Stimulated activated naive B cell treated with anti-CD40 and anti-IgM and Interleukin-4, amounts not matched to agents 10 μg/mL and 1 μg/mL and 100 μg/mL, for 72 hours (primary cell): ENCODE results near the gene MRPL20.

Experiments
- ATAC-seq, 2 donors: fragments of 150-1000 bp; cut with Tn5 transposase; replicated peaks; 2 replicates each; pipeline ENCODE4 v1.10.0; 2021; ENCODE audit warnings: moderate library complexity in 1 of 2
- DNase-seq: peaks from one replicate; pipeline ENCODE4 v3.0.0; 2021
- H3K27ac Mint-ChIP-seq: one replicate; pipeline ENCODE4 v1.8.0; 2022; ENCODE audit warnings: mild to moderate bottlenecking, mixed read lengths
- H3K27me3 Mint-ChIP-seq, 2 donors: one replicate each; pipeline ENCODE4 v1.8.0; 2022; ENCODE audit warnings: mixed read lengths in 2 of 2
- H3K36me3 Mint-ChIP-seq, 2 donors: one replicate each; pipeline ENCODE4 v1.8.0; 2022; ENCODE audit warnings: mixed read lengths in 2 of 2, mild to moderate bottlenecking in 1 of 2
- H3K4me1 Mint-ChIP-seq, 2 donors: one replicate each; pipeline ENCODE4 v1.8.0; 2022; ENCODE audit warnings: mixed read lengths in 2 of 2, mild to moderate bottlenecking in 1 of 2
- H3K4me3 Mint-ChIP-seq, 2 donors: one replicate each; pipeline ENCODE4 v1.8.0; 2022; ENCODE audit warnings: mild to moderate bottlenecking in 2 of 2, mixed read lengths in 2 of 2, moderate library complexity in 1 of 2
- H3K9me3 Mint-ChIP-seq, 2 donors: one replicate each; pipeline ENCODE4 v1.8.0; 2022; ENCODE audit warnings: mixed read lengths in 2 of 2, mild to moderate bottlenecking in 1 of 2

Gene MRPL20

DNA sequence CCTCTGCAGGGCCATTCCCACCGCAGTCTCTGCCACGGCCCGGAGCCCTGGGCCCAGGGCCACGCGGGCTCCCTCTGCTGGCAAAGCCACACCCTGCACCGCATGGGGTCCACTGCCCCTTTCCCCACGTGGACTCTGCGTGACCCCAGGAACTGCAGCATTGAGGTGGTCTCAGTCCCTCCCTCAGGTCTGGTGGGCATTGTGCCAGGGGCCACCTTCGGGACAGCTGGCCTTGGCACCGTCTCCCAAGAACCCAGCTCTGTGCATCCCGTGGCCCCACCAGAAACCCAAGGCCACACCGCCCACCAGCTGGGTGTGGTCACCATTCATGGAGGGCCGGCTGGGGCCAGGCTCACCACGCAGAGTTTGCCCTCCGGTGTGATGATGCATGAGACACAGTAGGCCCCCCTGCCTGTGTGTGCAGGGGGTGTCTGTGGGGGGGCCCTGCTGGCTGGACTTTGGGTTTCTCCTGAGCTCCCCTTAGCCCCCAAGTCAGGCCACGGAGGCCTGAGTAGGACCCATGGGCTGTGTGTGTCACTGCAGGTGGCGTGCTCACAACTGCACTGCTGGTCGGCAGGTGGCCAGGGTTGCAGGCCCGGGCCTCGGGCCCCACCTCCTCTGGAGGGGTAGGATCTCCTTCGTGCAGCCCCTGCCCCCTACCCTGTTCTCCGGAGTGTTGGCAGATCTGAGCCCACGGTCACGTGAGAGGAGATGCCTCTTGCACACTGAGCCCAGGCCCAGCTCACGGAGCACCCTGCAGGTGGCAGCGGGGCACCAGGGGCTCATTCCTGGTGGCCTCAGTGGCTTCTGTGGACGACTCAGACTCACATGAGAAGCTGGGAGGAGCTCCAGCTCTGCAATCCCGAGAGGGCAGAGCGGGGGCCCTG is 34.2 kb upstream of the MRPL20 start:
- peak; percentile 82 to 86 for ATAC-seq
- H3K9me3 Mint-ChIP-seq, result no peaks in the 10 kb centered on the region
- H3K4me3 Mint-ChIP-seq, result peak overlapping the region in 1 of 2 donors; percentile 22
- no peak for DNase-seq
- H3K27ac Mint-ChIP-seq, result no peak overlapping the region
- H3K4me1 Mint-ChIP-seq, result peaks cover 10 to 11% of the 10 kb centered on the region in 2 donors
- H3K27me3 Mint-ChIP-seq, result peaks cover 8 to 34% of the 10 kb centered on the region in 2 donors
- no peaks in the 10 kb centered on the region for H3K36me3 Mint-ChIP-seq

DNA sequence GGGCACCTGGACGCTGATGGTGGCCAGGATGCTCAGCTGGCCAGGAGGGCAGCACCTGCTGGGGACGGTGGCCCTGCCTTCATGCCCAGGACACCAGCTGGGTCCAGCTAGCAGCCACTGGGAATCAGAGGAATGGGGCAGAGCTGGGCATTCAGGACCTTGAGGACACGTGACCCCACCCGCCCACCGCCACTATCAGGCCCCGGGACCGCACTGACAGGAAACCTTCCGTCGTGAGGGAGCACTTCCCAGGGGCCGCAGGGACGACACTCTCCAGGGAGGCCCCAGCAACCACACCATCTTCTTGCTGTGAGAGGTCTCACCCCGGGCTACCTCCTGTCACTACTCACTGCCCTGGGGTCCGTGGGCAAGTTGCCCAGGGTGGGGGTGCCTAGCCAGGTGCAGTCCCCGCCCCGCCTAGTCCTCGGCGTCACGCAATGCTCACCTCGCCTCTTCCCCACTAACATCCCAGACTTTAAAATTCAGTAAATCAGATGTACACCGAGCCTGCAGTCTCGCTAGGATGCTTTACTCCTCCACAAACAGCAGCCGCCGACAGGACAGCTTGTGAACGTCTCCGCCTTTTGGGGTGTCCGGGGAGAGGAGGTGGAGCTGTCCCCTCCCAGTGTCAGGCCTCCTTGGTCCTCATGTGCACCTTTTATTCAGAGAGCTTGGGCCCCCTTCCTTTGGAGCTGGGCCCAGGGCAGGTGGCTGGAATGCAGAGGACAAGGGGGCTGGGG is 33.3 kb upstream of the MRPL20 start:
- no peak for DNase-seq
- H3K4me1 Mint-ChIP-seq, result peaks cover 11 to 15% of the 10 kb centered on the region in 2 donors
- no peaks in the 10 kb centered on the region for H3K36me3 Mint-ChIP-seq
- no peak overlapping the region for H3K27ac Mint-ChIP-seq
- peaks cover 9 to 38% of the 10 kb centered on the region in 2 donors for H3K27me3 Mint-ChIP-seq
- H3K4me3 Mint-ChIP-seq, result peak overlapping the region in 1 of 2 donors; percentile 22
- H3K9me3 Mint-ChIP-seq, result no peaks in the 10 kb centered on the region
- no peak for ATAC-seq

DNA sequence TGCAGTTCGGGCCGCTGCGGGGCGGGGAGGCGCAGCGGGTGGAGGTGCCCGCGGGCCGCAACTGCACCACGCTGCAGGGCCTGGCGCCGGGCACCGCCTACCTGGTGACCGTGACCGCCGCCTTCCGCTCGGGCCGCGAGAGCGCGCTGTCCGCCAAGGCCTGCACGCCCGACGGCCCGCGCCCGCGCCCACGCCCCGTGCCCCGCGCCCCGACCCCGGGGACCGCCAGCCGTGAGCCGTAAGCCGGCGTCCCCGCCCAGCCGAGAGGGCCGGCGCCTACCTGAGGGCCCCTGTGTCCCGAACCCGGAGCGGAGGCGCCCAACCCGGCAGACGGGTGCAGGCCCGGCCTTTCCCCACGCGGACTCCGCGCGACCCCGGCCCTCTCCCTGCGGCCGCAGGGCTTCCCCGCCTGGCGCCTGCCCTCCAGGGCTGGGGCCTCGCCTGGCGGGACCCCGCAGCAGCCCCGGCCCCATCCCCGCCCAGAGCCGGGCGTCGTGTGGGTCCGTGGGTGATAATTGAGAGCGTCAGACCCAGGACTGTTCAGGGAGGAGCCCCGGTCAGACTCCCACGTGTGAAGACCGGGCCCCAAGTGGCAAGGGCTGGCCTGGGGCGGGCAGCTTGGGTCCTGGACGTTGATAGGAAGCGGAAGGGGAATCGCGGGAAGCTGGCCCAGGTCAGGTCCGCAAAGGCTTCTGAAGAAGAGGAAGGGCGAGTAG is 32.6 kb upstream of the MRPL20 start:
- ATAC-seq, result no peak
- peaks cover 15 to 45% of the 10 kb centered on the region in 2 donors for H3K27me3 Mint-ChIP-seq

GRCh38 chr1:1438531-1439381 is 31.7 kb upstream of the MRPL20 start:
- H3K9me3 Mint-ChIP-seq, result no peaks in the 10 kb centered on the region
- H3K27me3 Mint-ChIP-seq, result peaks cover 15 to 49% of the 10 kb centered on the region in 2 donors
- peaks cover 15 to 32% of the 10 kb centered on the region in 2 donors for H3K4me1 Mint-ChIP-seq
- no peak overlapping the region for H3K4me3 Mint-ChIP-seq
- DNase-seq (no peak), ATAC-seq (no peak)
- no peak overlapping the region for H3K27ac Mint-ChIP-seq
- H3K36me3 Mint-ChIP-seq, result no peaks in the 10 kb centered on the region

More for the DNA sequence above, 32.6 kb upstream of the MRPL20 start:
- H3K4me1 Mint-ChIP-seq, result peaks cover 15 to 23% of the 10 kb centered on the region in 2 donors
- DNase-seq, result no peak
- no peaks in the 10 kb centered on the region for H3K36me3 Mint-ChIP-seq
- H3K4me3 Mint-ChIP-seq, result no peak overlapping the region
- no peaks in the 10 kb centered on the region for H3K9me3 Mint-ChIP-seq
- H3K27ac Mint-ChIP-seq, result no peak overlapping the region

- Mint-ChIP-seq H3K4me3 (no peak overlapping the region), H3K36me3 (no peaks in the 10 kb centered on the region), H3K4me1 (peaks cover 17 to 37% of the 10 kb centered on the region in 2 donors), H3K27me3 (peaks cover 15 to 52% of the 10 kb centered on the region in 2 donors), H3K9me3 (no peaks in the 10 kb centered on the region), H3K27ac (no peak overlapping the region)
- ATAC-seq (peak; percentile 23 to 28), DNase-seq (no peak)
Observed at GRCh38 chr1:1437904-1438376, 30.8 kb upstream of the MRPL20 start.

- DNase-seq, result no peak
- ATAC-seq, result no peak
Observed at GRCh38 chr1:1437033-1437903, 30.2 kb upstream of the MRPL20 start.

GRCh38 chr1:1436630-1437032 is 29.5 kb upstream of the MRPL20 start:
- H3K36me3 Mint-ChIP-seq, result no peaks in the 10 kb centered on the region
- peaks cover 22 to 59% of the 10 kb centered on the region in 2 donors for H3K27me3 Mint-ChIP-seq
- ATAC-seq (no peak), DNase-seq (no peak)
- H3K9me3 Mint-ChIP-seq, result no peaks in the 10 kb centered on the region
- H3K4me1 Mint-ChIP-seq, result peaks cover 20 to 43% of the 10 kb centered on the region in 2 donors
- no peak overlapping the region for H3K27ac Mint-ChIP-seq
- peak overlapping the region; percentile 53 to 64 for H3K4me3 Mint-ChIP-seq

More at GRCh38 chr1:1437033-1437903, 30.2 kb upstream of the MRPL20 start:
- no peaks in the 10 kb centered on the region for H3K36me3 Mint-ChIP-seq
- peak overlapping the region in 1 of 2 donors; percentile 43 for H3K4me3 Mint-ChIP-seq
- H3K9me3 Mint-ChIP-seq, result no peaks in the 10 kb centered on the region
- H3K27me3 Mint-ChIP-seq, result peaks cover 18 to 57% of the 10 kb centered on the region in 2 donors
- H3K27ac Mint-ChIP-seq, result no peak overlapping the region
- peaks cover 20 to 42% of the 10 kb centered on the region in 2 donors for H3K4me1 Mint-ChIP-seq

- peak overlapping the region; percentile 53 to 64 for H3K4me3 Mint-ChIP-seq
- H3K4me1 Mint-ChIP-seq, result peaks cover 19 to 41% of the 10 kb centered on the region in 2 donors
- H3K9me3 Mint-ChIP-seq, result no peaks in the 10 kb centered on the region
- peaks cover 22 to 63% of the 10 kb centered on the region in 2 donors for H3K27me3 Mint-ChIP-seq
- ATAC-seq (no peak), DNase-seq (no peak)
- no peak overlapping the region for H3K27ac Mint-ChIP-seq
- no peaks in the 10 kb centered on the region for H3K36me3 Mint-ChIP-seq
Observed at GRCh38 chr1:1435911-1436629, 29.0 kb upstream of the MRPL20 start.

GRCh38 chr1:1435106-1435903 is 28.2 kb upstream of the MRPL20 start, which contains the start of gene VWA1:
VWA1 (plus strand) TSS chr1:1435690; CDS start chr1:1435749, 59 bp downstream.
- peaks cover 22 to 63% of the 10 kb centered on the region in 2 donors for H3K27me3 Mint-ChIP-seq
- no peaks in the 10 kb centered on the region for H3K9me3 Mint-ChIP-seq
- peak within 1 kb of the TSS; percentile 37 for H3K27ac Mint-ChIP-seq
- H3K36me3 Mint-ChIP-seq, result no peaks in the 10 kb centered on the region
- H3K4me3 Mint-ChIP-seq, result peak within 1 kb of the TSS; percentile 72 to 78
- DNase-seq (no peak), ATAC-seq (peak; percentile 51 to 62)
- H3K4me1 Mint-ChIP-seq, result peaks cover 13 to 34% of the 10 kb centered on the region in 2 donors

- H3K4me1 Mint-ChIP-seq, result peaks cover 13 to 34% of the 10 kb centered on the region in 2 donors
- ATAC-seq (no peak), DNase-seq (no peak)
- no peak overlapping the region for H3K27ac Mint-ChIP-seq
- H3K4me3 Mint-ChIP-seq, result peak overlapping the region; percentile 72 to 78
- no peaks in the 10 kb centered on the region for H3K9me3 Mint-ChIP-seq
- H3K27me3 Mint-ChIP-seq, result peaks cover 27 to 69% of the 10 kb centered on the region in 2 donors
- H3K36me3 Mint-ChIP-seq, result no peaks in the 10 kb centered on the region
Observed at GRCh38 chr1:1434824-1435105, 27.7 kb upstream of the MRPL20 start.

- peak overlapping the region in 1 of 2 donors; percentile 61 for H3K4me3 Mint-ChIP-seq
- peaks cover 13 to 34% of the 10 kb centered on the region in 2 donors for H3K4me1 Mint-ChIP-seq
- H3K27me3 Mint-ChIP-seq, result peaks cover 31 to 74% of the 10 kb centered on the region in 2 donors
- H3K9me3 Mint-ChIP-seq, result no peaks in the 10 kb centered on the region
- H3K27ac Mint-ChIP-seq, result no peak overlapping the region
- ATAC-seq (peak; percentile 7 to 15), DNase-seq (no peak)
- no peaks in the 10 kb centered on the region for H3K36me3 Mint-ChIP-seq
Observed at GRCh38 chr1:1434131-1434823, 27.2 kb upstream of the MRPL20 start.
